GM12801 (cell line): ENCODE results near the gene CDK5RAP3.

Experiments used
- CTCF ChIP-seq: IDR thresholded peaks from one replicate; pipeline ENCODE4 v1.5.1; 2011; ENCODE audit warnings: control low read depth; ENCODE audit not compliant: insufficient read length; ENCODE audit errors: extremely low read depth

Gene CDK5RAP3

GRCh38 chr17:47931848-47932247, 39.1 kb upstream of the CDK5RAP3 start:
- no peak for TF ChIP-seq CTCF

- TF ChIP-seq CTCF: no peak
Observed at GRCh38 chr17:47934856-47935255, 36.1 kb upstream of the CDK5RAP3 start.

- no peak for TF ChIP-seq CTCF
Observed at GRCh38 chr17:47935961-47936360, 35.0 kb upstream of the CDK5RAP3 start.

- no peak for TF ChIP-seq CTCF
Observed at GRCh38 chr17:47937941-47938340, 33.0 kb upstream of the CDK5RAP3 start.

GRCh38 chr17:47941246-47942095, 29.4 kb upstream of the CDK5RAP3 start, which contains the start of gene PNPO:
TSS of gene PNPO (plus strand) at chr17:47941571. CDS start at chr17:47941676, 105 bp downstream.
- no peak for TF ChIP-seq CTCF

- TF ChIP-seq CTCF: no peak
Observed at GRCh38 chr17:47942096-47942510, 28.8 kb upstream of the CDK5RAP3 start.

- TF ChIP-seq CTCF: no peak
Observed at GRCh38 chr17:47942568-47942967, 28.3 kb upstream of the CDK5RAP3 start.
